NCI-H510A treated with DMSO at 0.1 percent for 48 hours (cell line): ENCODE data around the gene C7orf25.
"Not testable (repeated sequence)": the region's sequence is repeated elsewhere in the genome, so short reads cannot be mapped to it uniquely, and the experiment has no call there.

ENCODE experiments used
- DNase-seq: peaks from one replicate; lab custom pipeline; 2025; lab: John Stamatoyannopoulos, UW

The C7orf25 gene

DNA sequence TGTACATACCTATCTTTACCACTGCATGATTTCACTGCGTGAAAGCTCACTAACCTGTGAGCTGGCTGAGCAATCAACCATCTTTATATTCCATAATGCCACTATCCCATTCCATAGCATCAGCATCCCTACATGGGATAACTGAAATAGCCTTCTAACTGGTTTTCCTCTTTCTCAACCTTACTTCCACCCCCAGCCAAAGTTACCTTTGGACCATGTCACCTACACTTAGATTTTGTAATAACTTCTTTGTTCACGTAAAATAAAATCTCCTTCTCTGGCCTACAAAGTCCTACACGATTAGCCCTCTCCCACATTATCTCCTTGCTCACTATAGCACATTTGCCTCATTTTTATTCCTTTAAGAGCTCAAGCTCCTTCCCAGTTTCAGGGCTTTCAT is 17.6 kb upstream of the C7orf25 start:
- no peak for DNase-seq

DNA sequence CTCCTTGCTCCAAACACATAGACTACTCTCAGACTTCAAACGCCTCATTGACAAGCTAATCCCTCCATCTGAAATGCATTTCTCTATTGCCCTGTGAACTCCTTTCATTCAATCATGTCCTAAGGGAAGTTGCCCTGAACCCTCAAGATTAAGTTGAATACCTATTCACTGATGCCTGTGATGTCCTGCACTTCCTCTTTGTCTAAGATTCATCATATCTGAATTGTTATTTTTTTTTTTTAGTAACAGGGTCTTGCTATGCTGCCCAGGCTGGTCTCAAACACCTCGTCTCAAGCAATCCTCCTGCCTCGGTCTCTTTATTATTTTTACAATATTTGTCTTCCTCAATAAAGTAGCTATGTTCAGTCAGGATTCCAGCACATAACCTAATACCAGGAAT is 16.9 kb upstream of the C7orf25 start:
- DNase-seq: no peak

DNA sequence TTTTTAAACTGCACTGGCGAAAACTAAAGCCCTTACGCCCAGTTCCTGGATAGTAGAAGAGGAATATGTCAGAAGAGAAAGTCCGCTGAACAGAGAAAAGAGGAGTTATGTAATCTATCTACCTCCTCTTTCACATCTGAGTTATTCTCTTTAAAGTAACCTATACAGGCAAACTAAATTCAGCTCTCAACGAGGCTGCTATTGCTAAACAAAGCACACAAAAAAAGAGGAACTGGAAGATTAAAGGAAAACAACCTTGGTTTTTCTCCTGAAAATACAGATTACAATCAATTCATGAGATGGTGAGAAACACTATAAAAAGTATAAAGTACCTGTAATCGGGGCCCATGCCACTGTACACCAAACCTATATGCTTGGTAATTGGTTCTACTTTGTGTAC is 14.3 kb upstream of the C7orf25 start:
- no peak for DNase-seq

DNA sequence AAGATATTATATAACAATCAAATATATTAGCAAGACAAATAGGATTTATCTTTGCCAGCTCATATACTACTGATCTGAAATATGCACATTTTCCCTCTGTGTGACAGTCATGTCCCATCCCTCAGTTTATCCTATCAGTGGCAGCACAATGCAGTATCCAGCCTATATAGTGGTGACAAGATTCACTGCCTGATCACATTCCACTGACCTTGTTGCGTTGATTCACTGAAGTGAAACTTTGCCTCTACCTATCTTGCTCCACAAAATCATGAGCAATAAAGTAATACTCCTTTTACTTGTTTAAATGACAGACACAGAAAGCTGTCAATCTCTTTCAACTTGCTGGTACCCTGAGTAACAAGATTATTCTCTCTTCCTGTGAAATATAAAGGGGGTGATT is 13.8 kb upstream of the C7orf25 start:
- DNase-seq: no peak

DNA sequence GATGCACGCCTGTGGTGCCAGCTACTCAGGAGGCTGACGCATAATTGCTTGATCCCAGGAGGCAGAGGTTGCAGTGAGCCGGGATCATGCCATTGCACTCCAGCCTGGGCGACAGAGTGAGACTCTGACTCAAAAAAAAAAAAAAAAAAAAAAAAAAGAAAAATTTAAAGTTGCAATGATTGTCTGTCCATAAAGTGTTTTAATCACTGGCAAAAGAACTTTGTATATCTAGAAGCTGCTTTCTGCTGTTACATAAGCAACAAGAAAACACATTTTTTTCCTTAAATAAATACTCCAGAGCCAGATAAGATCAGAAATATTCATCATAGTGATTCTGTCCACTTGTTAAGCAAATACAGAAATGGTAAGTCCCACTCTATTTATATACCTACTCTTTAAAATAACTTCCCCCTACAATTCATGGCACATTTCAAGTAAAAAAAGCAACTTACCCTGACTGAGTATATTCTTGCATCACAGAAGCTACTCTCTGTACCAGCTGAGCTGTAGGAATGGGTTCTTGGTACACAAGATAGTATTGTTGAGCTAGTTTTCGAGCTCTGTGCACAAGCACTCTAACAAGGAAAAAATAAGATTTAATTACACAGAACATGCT is 12.5 kb upstream of the C7orf25 start:
- no peak for DNase-seq

DNA sequence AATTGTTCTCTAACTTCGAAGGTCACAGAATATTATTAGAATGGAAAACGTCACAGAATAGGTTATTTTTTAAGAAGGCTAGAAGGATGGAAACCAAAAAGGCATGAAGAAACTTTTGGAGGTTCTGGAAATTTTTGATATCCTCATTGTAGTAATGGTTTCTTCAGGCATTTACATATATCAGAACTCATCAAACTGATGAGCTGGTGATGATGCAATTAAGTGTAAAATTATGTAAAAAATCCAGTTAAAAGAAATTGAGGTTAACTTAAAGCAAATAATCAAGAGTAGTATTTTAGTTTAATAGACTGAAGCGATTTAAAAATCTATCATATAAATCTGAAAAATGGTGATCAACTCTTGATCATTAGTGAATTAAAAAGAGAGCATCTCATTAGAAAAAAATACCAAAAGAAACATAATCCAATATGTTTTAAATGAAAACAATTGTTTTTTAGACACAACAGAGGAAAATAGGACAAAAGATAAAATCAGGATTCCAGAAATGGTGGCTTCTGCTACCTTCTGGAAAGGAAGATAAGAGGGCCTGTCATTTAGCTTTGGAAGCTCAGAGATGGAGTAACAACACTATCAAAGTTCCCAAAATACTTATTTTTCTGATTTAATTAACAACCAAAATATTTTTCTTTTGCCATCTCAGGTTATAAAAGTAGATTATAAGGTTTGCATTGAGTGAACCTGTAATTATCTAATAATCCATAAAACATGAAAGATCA is 10.3 kb upstream of the C7orf25 start:
- no peak for DNase-seq

DNA sequence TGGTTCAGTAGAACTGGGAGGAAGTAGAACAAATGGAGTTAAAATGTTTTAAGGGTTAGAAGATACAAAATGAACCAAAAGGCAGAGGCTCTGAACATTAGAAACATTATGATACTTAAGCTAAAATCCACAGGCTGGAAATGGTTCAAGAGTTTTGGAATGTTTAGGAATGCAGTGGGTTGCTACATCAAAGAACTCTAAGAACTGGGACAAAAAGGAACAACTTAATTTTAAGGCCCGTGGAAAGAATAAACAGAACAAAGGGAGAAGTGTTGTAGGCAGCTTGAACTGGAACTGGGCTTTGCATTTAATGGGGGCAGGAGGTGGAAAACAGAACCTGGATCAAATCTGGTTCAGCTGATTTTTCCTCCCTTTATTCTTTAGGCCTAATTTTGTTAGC is 3.5 kb upstream of the C7orf25 start:
- no peak for DNase-seq

DNA sequence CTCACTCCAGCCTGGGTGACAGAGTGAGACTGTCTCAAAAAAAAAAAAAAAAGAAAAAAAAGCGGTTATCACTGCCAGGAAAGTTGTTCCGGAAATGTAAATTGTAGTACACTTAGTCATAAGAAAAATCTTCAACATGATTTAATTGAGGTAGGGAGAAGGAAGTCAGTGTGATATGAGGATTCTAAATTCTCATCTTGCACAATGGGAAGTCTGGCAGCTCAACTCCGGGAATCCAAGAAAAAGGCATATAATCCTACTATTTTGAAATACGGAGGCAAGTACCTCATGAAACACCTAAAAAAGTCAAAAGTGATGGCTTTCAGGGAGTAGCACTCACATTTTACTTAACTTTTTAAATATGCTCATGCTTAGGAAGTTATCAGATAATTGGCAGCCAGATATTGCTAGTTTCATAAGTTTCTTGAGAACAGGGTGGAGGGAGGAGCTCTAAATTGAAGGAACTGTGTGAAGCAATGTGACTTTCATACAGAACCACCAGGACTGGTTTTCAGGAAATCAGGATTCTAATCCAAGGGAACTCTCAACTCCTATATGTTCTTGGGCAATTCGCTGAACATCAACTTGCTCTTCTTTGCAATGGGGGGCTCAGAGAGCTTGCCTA is 2.7 kb upstream of the C7orf25 start:
- no peak for DNase-seq

DNA sequence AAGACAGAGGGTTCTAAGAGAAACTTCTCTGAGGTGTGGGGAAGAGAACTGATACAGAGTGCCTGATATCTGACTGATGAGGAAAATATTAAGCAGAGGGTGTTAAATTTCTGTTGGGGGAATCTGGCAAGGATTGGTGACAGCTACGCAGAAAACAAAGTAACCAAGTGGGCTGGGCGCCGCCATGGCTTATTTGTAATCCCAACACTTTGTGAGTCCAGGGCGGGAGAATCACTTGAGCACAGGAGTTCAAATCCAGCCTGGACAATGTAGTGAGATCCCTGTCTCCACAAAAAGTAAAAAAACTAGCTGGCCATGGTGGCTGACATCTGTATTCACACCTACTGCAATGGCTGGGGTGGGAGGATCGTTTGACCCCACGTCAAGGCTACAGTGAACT is 2.1 kb upstream of the C7orf25 start:
- no peak for DNase-seq

DNA sequence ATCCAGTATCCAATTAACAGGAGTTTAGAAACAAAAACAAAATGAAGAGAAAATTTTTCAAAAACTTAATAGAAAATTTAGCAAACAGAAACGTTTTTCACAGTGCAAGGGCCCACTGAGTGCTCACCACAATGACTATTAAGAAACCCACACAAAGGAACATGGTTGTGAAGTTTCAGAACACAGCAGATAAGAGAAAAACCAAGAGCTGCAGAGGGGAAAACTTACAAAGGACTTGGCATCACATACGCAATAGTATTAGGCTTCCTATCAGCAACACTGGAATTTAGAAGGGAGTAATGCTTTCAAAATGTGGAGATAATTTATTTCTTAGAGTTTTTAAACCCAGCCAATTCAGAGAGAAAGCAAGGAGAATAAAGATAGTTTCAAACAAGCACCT is 1.7 kb upstream of the C7orf25 start:
- DNase-seq: no peak

DNA sequence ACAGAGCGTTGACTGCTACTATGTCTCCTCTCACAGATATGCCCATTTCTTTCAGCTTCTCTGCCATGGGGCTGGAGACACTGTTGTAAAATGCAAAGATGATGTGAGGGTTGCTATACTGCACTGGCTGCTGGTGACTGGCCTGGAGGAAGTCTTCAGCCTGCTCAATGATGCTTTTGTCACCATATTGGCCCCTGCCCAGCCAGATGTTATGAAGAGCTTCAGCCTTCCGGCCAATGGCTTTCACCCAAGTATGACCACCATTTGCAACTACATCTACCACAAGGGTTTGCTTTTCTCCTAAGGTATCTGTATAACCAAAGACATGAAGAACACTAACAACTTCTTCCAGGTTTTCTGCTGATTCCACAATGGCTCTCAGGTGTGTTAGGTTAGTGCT is 1.6 kb downstream of the C7orf25 start:
- DNase-seq: no peak

DNA sequence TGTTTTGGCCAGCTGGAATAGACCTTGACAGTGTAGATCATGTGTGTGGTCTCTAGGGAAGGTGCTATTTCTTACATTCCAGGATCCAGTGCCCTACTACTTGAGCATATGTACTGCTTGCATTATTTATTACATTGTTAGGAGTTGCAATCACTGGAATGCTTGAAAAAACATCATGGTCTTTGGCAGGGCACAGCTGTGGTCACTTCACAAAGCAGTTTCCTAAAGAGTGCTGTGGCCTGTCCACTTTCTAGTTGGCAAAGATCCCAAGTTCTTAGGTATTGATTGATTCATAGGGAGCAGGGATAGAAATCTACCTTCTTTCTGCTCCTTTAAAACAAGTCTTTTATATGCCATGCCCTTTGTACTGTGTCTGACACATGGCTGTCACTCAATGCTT is 4.6 kb downstream of the C7orf25 start:
- no peak for DNase-seq

DNA sequence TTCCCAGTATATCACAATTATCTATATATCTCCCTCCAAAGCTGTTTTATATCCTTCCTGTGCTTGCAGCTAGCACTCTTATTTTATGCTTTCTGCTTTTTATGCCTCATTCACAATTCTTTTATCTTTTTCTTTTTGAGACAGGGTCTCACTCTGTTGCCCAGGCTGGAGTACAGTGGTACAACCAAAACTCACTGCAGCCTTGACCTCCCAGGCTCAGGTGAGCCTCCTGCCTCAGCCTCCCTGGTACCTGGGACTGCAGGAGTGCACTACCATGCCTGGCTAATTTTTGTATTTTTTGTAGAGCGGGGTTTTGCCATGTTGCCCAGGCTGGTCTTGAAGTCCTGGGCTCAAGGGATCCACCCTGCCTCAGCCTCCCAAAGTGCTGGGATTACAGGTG is 5.7 kb downstream of the C7orf25 start:
- no peak for DNase-seq

DNA sequence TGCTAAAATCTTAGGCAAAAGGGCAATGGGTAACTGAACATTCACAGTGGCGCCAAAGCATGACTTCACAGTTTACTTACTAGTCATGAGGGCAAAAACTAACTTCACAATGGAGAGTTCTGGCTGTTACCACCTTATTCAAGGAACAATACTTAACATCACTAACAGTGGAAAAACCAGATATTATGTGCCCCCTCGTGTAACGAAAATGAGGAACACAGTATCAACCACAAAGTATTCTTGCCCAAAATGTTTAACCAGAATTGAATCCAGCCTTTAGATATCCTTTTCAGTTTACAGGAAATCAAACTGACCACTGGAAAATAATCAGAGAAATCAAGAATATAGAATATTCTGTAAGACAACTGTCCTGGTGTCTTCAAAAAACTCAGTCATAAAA is 9.5 kb downstream of the C7orf25 start:
- DNase-seq: no peak

DNA sequence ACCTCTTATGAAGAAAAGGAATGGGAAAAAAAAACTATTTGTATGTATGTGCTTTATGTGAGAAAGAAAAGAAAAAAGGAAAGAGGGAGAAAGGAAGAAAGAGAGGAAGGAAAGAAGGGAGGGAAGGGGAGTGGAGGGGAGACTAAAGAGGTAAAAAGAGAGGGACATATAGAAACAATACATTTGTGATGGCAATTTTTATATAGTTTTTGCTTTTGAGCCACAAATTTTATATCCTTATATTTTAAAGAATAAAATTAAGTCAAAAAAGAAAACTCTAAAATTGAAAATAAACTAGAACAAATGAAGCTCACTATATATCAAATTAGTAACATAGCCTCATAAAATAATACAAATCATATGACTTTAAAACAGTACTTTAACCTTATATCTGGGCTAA is 11.0 kb downstream of the C7orf25 start:
- DNase-seq: no peak

DNA sequence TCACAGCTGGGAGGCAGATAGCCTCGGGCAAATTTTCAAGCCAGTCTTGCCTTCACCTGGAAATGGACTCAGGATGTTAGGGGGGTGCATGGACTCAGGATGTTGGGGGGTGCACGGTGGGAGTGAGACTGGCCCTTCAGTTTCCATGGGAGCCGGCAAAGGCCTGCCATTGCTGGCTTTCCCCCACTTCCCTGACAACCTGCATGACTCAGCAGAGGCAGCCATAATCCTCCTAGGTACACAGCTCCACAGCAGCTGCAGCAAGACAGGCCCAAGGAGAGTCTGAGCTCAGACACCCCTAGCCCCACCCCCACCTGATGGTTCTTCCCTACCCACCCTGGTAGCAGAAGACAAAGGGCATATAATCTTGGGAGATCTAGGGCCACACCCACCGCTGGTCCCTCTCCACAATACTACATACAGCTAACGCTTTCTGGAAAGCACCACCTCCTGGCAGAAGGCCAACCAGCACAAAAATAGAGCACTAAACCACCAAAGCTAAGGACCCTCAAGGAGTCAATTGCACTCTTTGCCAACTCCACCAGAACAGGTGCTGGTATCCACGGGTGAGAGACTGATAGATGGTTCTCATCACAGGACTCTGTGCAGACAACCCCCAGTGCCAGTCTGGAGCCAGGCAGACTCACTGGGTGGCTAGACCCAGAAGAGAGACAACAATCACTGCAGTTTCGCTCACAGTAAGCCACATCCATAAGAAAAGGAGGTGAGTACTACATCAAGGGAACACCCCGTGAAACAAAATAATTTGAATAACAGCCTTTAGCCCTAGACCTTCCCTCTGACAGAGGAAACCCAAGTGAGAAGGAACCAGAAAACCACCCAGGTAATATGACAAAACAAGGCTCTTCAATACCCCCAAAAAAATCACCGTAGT is 18.3 kb downstream of the C7orf25 start:
- no peak for DNase-seq

DNA sequence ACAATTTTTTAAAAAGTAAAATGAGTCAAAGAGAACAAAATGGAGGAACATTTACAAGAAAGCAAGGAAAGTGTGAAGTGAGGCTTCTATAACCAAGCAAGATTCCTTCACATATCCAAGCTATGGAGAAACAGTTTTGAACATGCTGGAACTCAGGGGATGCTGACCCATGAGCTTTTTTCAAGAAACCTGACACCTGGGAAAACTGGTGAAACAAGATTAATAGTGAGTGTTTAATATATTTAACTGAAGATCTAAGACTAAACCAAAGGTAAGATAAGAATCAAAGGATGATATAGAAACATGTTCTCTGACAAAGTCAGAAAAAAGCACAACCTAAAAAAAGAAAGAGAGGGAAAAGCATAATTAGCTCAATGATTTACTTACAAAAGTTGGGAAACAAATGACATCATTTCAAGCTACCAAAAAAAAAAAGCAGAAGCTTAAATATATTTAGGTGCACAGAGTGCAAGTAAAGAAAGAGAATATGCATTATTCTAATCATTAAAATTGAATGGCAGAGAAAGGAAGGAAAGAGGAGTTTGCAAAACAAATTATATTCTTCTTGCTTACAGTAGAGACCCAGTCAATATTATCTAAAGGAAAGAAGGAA is 24.9 kb downstream of the C7orf25 start:
- no peak for DNase-seq

DNA sequence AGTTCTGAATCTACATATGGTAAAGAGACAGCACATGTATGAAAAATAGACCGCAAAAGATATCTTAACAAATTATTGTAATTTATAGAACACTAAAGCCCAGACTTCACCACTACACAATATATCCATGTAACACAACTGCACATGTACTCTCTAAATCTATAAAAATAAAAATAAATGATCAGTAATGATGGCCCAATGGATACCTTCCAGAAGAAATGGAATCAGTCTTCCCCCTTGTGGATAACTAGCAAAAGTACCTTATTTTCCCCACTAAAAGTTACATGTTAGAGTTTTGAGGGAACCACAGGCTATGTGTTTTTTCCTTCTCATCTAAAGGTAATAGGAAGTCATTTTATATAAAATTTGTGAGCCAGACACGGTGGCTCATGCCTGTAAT is 25.7 kb downstream of the C7orf25 start:
- no peak for DNase-seq

DNA sequence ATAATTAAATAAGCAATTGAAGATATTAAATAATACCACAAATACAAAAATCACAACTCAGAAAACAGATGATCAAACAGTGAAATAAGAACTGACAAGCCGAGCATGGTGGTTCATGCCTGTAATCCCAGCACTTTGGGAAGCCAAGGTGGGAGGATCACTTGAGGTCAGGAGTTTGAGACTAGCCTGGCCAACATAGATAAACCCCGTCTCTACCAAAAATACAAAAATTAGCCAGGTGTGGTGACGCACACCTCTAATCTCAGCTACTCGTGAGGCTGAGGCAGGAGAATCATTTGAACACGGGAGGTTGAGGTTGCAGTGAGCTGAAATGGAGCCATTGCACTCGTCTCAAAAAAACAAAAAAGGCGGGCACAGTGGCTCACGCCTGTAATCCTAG is 26.7 kb downstream of the C7orf25 start:
- not testable (repeated sequence) for DNase-seq

DNA sequence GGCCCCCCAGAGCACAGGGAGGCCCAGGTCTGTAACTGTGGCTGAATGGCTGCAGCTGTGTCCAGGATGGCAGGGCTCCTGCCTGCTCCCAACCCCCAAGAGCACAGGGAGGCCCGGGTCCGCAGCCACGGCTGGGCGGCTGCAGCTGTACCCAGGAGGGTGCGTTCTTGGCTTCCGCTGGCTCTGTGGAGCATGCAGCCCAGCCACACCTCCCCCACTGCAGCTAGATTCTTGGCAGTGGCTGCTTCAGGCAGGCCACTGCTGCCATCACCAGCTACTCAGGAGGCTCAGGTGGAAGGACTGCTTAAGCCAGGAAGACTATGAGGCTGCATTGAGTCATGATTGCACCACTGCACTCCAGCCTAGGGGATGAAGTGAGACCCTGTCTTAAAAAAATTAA is 27.9 kb downstream of the C7orf25 start:
- no peak for DNase-seq

DNA sequence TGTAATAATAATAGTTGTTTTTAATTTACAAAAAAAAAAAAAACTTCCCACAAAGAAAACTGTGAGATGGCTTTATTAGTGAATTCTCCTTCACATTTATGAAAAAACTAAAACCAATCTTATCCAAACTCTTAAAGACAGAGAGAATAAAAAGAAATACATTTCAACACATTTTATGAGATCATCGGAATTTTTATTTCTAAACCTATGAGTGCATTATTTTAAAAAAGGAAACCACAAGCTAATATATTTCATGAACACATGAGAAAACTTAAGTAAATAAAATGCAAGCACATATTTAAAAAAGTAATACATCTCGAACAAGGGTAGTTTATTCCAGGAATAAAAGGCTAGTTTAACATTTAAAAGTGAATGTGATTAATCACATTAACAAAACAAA is 31.5 kb downstream of the C7orf25 start:
- DNase-seq: no peak

DNA sequence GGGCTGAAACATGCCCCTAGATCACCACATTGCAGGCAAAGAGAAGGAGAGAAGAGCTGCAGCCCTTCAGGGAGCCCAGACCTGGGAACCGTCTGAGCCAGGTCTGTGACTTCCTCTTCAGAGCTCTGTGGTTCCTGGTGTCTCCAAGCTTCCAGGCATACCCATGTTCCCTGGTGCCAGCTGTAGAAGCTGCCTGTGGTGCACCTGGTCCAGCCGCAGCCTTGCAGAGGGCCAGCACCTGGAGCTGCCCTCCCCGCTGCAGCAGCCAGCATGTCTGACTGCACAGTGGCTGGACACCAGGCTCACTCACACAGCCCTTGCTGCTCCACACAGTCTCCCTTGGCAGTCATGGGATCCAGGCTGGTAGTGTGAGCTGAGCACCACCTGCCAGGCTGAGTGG is 33.6 kb downstream of the C7orf25 start:
- no peak for DNase-seq
